Measurements from ENCODE around the gene PRRG4.

Gene PRRG4

DNA sequence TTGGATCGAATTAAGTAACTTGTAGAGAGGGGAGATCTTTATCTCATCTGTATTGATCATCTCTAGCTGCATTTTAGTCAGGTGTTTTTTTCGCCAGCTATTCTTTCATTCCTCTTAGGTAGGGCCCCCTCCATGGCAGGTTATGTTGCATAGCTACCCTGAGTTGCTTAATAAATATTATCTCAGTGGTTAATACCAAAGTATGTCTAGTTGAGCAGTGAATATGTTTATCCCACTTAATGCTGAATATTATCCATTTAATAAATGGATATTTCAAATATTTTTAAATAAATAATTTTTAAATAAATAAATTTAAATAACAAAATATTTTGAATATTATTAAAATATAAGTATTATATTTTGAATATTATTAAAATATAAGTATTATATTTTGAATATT is 9.6 kb downstream of the PRRG4 start:
- Histone ChIP-seq H3K27ac (ENCODE audit: low read length) (no peak overlapping the region), H3K9me3 (ENCODE audit: insufficient read depth, low read length, severe bottlenecking) (no peaks in the 10 kb centered on the region), H3K4me1 (ENCODE audit: insufficient read depth, low read length) (no peaks in the 10 kb centered on the region), H3K4me2 (ENCODE audit: insufficient read depth, low read length) (no peak overlapping the region), H4K20me1 (ENCODE audit: insufficient read depth, low read length) (no peaks in the 10 kb centered on the region), H3K27me3 (ENCODE audit: insufficient read depth, low read length, poor library complexity) (no peaks in the 10 kb centered on the region), H3K36me3 (ENCODE audit: insufficient read depth, low read length) (no peaks in the 10 kb centered on the region), H3K79me2 (ENCODE audit: insufficient read depth, low read length) (no peaks in the 10 kb centered on the region), H3K9ac (ENCODE audit: low read depth, low read length) (no peak overlapping the region), H3K4me3 (ENCODE audit: low read depth in 1 of 2, low read length in 2 of 2) (no peak overlapping the region), H2AFZ (ENCODE audit: low read depth, low read length) (no peak overlapping the region)
- ATAC-seq (ENCODE audit: insufficient read depth, low read depth), result no peak
- DNase-seq, result no peak
- TF ChIP-seq, protein P1, sequence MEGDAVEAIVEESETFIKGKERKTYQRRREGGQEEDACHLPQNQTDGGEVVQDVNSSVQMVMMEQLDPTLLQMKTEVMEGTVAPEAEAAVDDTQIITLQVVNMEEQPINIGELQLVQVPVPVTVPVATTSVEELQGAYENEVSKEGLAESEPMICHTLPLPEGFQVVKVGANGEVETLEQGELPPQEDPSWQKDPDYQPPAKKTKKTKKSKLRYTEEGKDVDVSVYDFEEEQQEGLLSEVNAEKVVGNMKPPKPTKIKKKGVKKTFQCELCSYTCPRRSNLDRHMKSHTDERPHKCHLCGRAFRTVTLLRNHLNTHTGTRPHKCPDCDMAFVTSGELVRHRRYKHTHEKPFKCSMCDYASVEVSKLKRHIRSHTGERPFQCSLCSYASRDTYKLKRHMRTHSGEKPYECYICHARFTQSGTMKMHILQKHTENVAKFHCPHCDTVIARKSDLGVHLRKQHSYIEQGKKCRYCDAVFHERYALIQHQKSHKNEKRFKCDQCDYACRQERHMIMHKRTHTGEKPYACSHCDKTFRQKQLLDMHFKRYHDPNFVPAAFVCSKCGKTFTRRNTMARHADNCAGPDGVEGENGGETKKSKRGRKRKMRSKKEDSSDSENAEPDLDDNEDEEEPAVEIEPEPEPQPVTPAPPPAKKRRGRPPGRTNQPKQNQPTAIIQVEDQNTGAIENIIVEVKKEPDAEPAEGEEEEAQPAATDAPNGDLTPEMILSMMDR (IDR thresholded peaks at IDR 0.05; ENCODE audit: borderline replicate concordance, extremely low read depth, low read length, poor library complexity, severe bottlenecking), result no peak
- TF ChIP-seq EZH2 (IDR thresholded peaks at IDR 0.05; ENCODE audit: borderline replicate concordance, low read depth, low read length, severe bottlenecking), result no peak

DNA sequence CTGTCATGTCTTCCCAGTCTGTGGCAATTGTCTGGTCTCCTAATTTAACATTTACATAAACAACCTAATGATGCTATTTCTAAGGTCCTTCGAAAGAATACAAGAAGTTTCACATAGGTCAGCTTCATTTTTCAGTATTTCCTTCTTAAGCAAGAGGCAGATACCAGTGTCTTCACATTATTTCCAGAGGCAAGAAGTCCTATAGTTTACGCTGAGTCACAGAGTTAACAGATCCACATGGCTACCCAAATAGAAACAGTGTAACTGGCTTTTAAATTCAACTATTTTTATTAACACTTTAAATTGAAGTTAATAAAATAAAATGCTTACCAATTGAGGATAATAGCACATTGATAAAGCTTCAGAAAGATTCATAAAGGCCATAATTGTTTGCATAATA is 10.9 kb downstream of the PRRG4 start:
- no peak for DNase-seq
- H3K79me2 ChIP-seq (ENCODE audit: insufficient read depth, low read length), result no peaks in the 10 kb centered on the region
- no peak for ATAC-seq (ENCODE audit: insufficient read depth, low read depth)

DNA sequence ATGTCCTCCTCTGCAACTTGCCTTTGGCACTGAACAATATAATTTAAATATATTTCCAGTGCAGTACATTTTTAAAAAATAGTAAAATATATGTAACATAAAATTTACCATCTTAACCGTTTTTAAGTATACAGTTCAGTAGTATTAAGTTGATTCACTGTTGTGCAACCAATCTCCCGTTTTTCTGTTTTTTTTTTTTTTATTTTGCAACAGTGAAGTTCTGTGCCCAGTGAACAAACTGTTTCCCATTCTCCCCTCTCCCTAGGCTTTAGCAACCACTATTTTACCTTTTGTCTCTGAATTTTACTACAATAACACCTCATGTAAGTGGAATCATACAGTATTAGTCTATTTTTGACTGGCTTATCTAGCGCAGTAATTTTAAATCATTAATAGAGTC is 13.8 kb downstream of the PRRG4 start:
- Histone ChIP-seq H3K27ac (ENCODE audit: low read length) (no peak overlapping the region), H3K4me1 (ENCODE audit: insufficient read depth, low read length) (no peaks in the 10 kb centered on the region), H3K79me2 (ENCODE audit: insufficient read depth, low read length) (no peaks in the 10 kb centered on the region), H3K9me3 (ENCODE audit: insufficient read depth, low read length, severe bottlenecking) (no peaks in the 10 kb centered on the region), H3K9ac (ENCODE audit: low read depth, low read length) (no peak overlapping the region), H3K4me2 (ENCODE audit: insufficient read depth, low read length) (no peak overlapping the region), H3K36me3 (ENCODE audit: insufficient read depth, low read length) (no peaks in the 10 kb centered on the region), H4K20me1 (ENCODE audit: insufficient read depth, low read length) (no peaks in the 10 kb centered on the region), H3K4me3 (ENCODE audit: low read depth in 1 of 2, low read length in 2 of 2) (no peak overlapping the region), H2AFZ (ENCODE audit: low read depth, low read length) (no peak overlapping the region), H3K27me3 (ENCODE audit: insufficient read depth, low read length, poor library complexity) (no peaks in the 10 kb centered on the region)
- no peak for TF ChIP-seq EZH2 (IDR thresholded peaks at IDR 0.05; ENCODE audit: borderline replicate concordance, low read depth, low read length, severe bottlenecking)
- TF ChIP-seq, protein P1 (IDR thresholded peaks at IDR 0.05; ENCODE audit: borderline replicate concordance, extremely low read depth, low read length, poor library complexity, severe bottlenecking), result no peak
- DNase-seq, result no peak
- ATAC-seq (ENCODE audit: insufficient read depth, low read depth), result no peak

More for the DNA sequence above, 10.9 kb downstream of the PRRG4 start:
- no peak overlapping the region for H2AFZ ChIP-seq (ENCODE audit: low read depth, low read length)
- no peak overlapping the region for H3K4me2 ChIP-seq (ENCODE audit: insufficient read depth, low read length)
- no peak overlapping the region for H3K9ac ChIP-seq (ENCODE audit: low read depth, low read length)
- no peak for TF ChIP-seq EZH2 (IDR thresholded peaks at IDR 0.05; ENCODE audit: borderline replicate concordance, low read depth, low read length, severe bottlenecking)
- TF ChIP-seq, protein P1 (IDR thresholded peaks at IDR 0.05; ENCODE audit: borderline replicate concordance, extremely low read depth, low read length, poor library complexity, severe bottlenecking), result no peak
- H3K27ac ChIP-seq (ENCODE audit: low read length), result no peak overlapping the region
- H3K4me1 ChIP-seq (ENCODE audit: insufficient read depth, low read length), result no peaks in the 10 kb centered on the region
- H3K4me3 ChIP-seq (ENCODE audit: low read depth in 1 of 2, low read length in 2 of 2), result no peak overlapping the region
- no peaks in the 10 kb centered on the region for H3K9me3 ChIP-seq (ENCODE audit: insufficient read depth, low read length, severe bottlenecking)
- H3K27me3 ChIP-seq (ENCODE audit: insufficient read depth, low read length, poor library complexity), result no peaks in the 10 kb centered on the region
- no peaks in the 10 kb centered on the region for H4K20me1 ChIP-seq (ENCODE audit: insufficient read depth, low read length)
- H3K36me3 ChIP-seq (ENCODE audit: insufficient read depth, low read length), result no peaks in the 10 kb centered on the region

DNA sequence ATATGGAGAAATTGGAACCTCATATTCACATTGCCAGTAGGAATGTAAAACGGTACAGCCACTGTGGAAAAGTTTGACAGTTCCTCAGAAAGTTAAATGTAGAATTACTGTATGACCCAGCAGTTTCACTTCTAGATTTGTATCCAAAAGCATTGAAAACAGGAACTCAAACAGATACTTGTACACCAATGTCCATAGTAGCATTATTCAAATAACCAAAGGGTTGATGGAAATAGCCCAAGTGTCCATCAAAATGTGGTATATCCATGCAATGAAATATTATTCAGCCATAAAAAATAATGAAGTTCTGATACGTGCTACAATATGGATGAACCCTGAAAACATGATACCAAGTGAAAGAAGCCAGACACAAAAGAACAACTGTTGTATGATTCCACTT is 17.8 kb downstream of the PRRG4 start:
- DNase-seq (no peak), ATAC-seq (ENCODE audit: insufficient read depth, low read depth) (no peak)
- no peak overlapping the region for H3K27ac ChIP-seq (ENCODE audit: low read length)
- no peak overlapping the region for H3K4me2 ChIP-seq (ENCODE audit: insufficient read depth, low read length)
- no peaks in the 10 kb centered on the region for H3K79me2 ChIP-seq (ENCODE audit: insufficient read depth, low read length)
- no peak overlapping the region for H2AFZ ChIP-seq (ENCODE audit: low read depth, low read length)
- H3K4me1 ChIP-seq (ENCODE audit: insufficient read depth, low read length), result no peaks in the 10 kb centered on the region
- no peaks in the 10 kb centered on the region for H3K27me3 ChIP-seq (ENCODE audit: insufficient read depth, low read length, poor library complexity)
- H3K9ac ChIP-seq (ENCODE audit: low read depth, low read length), result no peak overlapping the region
- H3K4me3 ChIP-seq (ENCODE audit: low read depth in 1 of 2, low read length in 2 of 2), result no peak overlapping the region
- no peaks in the 10 kb centered on the region for H3K36me3 ChIP-seq (ENCODE audit: insufficient read depth, low read length)
- TF ChIP-seq EZH2 (IDR thresholded peaks at IDR 0.05; ENCODE audit: borderline replicate concordance, low read depth, low read length, severe bottlenecking), result no peak
- TF ChIP-seq, protein P1 (IDR thresholded peaks at IDR 0.05; ENCODE audit: borderline replicate concordance, extremely low read depth, low read length, poor library complexity, severe bottlenecking), result no peak
- no peaks in the 10 kb centered on the region for H3K9me3 ChIP-seq (ENCODE audit: insufficient read depth, low read length, severe bottlenecking)
- no peaks in the 10 kb centered on the region for H4K20me1 ChIP-seq (ENCODE audit: insufficient read depth, low read length)
